ENCODE measurements around the gene HAPSTR1. TPM values are rescaled to one million over a fixed set of nuclear protein-coding genes. Genes with fewer than 3 reads are reported as not detected.

The HAPSTR1 gene
- total RNA-seq, 1 experiment from 2014 or later: 85.2 TPM

DNA sequence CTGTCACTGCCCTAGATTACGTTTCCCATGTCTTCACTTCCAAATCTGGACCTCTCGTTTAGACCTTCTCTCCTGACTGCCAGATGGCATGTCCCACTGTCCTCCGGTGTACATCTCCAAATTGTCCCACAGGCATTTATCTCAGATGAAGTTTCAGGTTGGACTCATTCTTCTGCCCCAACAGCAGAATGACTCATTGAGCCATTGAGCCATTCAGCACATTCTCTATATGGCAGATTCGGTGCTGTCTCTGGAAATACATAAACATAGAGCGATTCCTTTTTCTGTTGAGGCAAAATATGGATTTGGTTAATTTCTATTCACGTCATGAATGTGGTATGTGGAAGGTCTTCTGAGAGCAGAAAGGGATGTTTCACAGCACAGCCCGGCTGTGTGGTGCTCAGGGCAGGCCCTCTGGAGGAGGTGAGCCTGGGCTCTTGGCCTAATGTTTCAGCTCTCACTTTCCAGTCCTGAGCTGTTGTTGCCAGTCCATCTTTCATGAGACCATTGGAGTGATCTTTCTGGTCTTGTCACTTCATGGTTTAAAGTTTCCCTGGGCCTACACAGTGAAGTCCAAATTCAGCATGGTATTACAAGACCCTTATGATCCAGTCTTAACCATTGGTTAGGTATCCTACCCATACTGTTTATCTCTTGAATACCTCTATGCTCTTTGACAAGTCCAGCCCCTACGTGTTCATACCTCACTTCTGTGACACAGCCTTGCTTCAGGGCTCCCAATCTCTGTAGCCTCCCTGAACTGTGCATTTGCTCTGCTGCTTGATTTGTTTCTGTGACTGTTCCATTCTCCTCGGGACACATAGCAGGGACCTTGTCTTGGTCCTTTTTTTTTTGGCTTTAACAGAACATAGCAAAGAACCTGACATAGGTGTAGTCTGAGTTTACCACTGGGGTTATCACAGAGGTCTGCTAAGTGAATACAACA lies 15.9 kb downstream of the HAPSTR1 start:
- H3K18ac ChIP-seq (ENCODE audit: insufficient read length, low read depth, low read length): no peak overlapping the region
- DNase-seq: no peak
- no peak overlapping the region for H3K27ac ChIP-seq (ENCODE audit: insufficient read length, low read depth, low read length)
- H3K9me3 ChIP-seq (ENCODE audit: control insufficient read depth, low read depth, low read length): no peaks in the 10 kb centered on the region
- H2BK12ac ChIP-seq (ENCODE audit: insufficient read length, low read depth, low read length): no peak overlapping the region
- no peak overlapping the region for H2AFZ ChIP-seq (ENCODE audit: low read length)
- TF ChIP-seq, protein P1, sequence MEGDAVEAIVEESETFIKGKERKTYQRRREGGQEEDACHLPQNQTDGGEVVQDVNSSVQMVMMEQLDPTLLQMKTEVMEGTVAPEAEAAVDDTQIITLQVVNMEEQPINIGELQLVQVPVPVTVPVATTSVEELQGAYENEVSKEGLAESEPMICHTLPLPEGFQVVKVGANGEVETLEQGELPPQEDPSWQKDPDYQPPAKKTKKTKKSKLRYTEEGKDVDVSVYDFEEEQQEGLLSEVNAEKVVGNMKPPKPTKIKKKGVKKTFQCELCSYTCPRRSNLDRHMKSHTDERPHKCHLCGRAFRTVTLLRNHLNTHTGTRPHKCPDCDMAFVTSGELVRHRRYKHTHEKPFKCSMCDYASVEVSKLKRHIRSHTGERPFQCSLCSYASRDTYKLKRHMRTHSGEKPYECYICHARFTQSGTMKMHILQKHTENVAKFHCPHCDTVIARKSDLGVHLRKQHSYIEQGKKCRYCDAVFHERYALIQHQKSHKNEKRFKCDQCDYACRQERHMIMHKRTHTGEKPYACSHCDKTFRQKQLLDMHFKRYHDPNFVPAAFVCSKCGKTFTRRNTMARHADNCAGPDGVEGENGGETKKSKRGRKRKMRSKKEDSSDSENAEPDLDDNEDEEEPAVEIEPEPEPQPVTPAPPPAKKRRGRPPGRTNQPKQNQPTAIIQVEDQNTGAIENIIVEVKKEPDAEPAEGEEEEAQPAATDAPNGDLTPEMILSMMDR (conservative IDR thresholded peaks at IDR 0.05): no peak
- H3K4me2 ChIP-seq (ENCODE audit: insufficient read depth, insufficient read length, low read length): no peak overlapping the region
- WGBS (ENCODE audit: extremely low coverage, insufficient read length, low lambda C conversion rate): no CpG with 5 or more reads among the region's 9 CpGs
- no peak overlapping the region for H3K4me3 Mint-ChIP-seq
- peaks cover 11% of the 10 kb centered on the region for H3K79me1 ChIP-seq (ENCODE audit: insufficient read depth, low read depth, low read length, poor library complexity, severe bottlenecking)
- H3K4me1 ChIP-seq (ENCODE audit: insufficient read depth, low read length): peaks cover 11% of the 10 kb centered on the region; the same call in 1 of the 2 replicates
- H3K14ac ChIP-seq (ENCODE audit: insufficient read depth, low read length): no peak overlapping the region
- no peak overlapping the region for H4K91ac ChIP-seq (ENCODE audit: insufficient read length, low read depth, low read length)
- no peaks in the 10 kb centered on the region for H4K20me1 ChIP-seq (ENCODE audit: control insufficient read depth, insufficient read depth, insufficient read length)
- H3K27me3 ChIP-seq (ENCODE audit: insufficient read depth, low read length): no peaks in the 10 kb centered on the region
- no peaks in the 10 kb centered on the region for H3K9me3 Mint-ChIP-seq
- no peaks in the 10 kb centered on the region for H3K23me2 ChIP-seq (ENCODE audit: insufficient read length, low read depth, low read length, poor library complexity, severe bottlenecking)
- H2AK5ac ChIP-seq (ENCODE audit: insufficient read length, low read length): no peak overlapping the region
- H3K4me1 Mint-ChIP-seq: peaks cover 65 to 72% of the 10 kb centered on the region in 2 experiments
- no peak overlapping the region for H4K8ac ChIP-seq (replicated peaks; ENCODE audit: insufficient read length, low read depth, low read length)
- H3K4ac ChIP-seq (ENCODE audit: low read depth, low read length): no peak overlapping the region
- peaks cover 45% of the 10 kb centered on the region; the same call in 1 of the 2 replicates for H3K79me2 ChIP-seq (ENCODE audit: insufficient read depth, low read length)
- H2BK15ac ChIP-seq (ENCODE audit: low read depth, low read length): no peak overlapping the region
- H3K36me3 Mint-ChIP-seq (ENCODE audit: insufficient read depth in 1 of 3, low read depth in 3 of 3): peaks cover 43 to 60% (median 48%) of the 10 kb centered on the region in 3 experiments; a peak in 6 of 7 replicates
- no peak overlapping the region for H2BK5ac ChIP-seq (ENCODE audit: insufficient read length, low read length)
- no peak overlapping the region for H3K56ac ChIP-seq (ENCODE audit: insufficient read length, low read depth, low read length)
- H2BK120ac ChIP-seq (ENCODE audit: low read depth, low read length, poor library complexity, severe bottlenecking): no peak overlapping the region
- no peak overlapping the region for H2BK20ac ChIP-seq (ENCODE audit: low read depth, low read length, poor library complexity, severe bottlenecking)
- H4K5ac ChIP-seq (ENCODE audit: insufficient read length, low read depth, low read length): no peak overlapping the region
- no peak overlapping the region for H3T11ph ChIP-seq (ENCODE audit: low read length)
- no peaks in the 10 kb centered on the region for H3K27me3 Mint-ChIP-seq (ENCODE audit: low read depth)
- H3K27ac Mint-ChIP-seq: peak overlapping the region in 2 of 3 experiments; percentile 7 to 35; a peak in 2 of 7 replicates
- no peak overlapping the region for H3K9ac ChIP-seq (ENCODE audit: extremely low read depth, insufficient read length, low read length)
- no peak overlapping the region for H3K23ac ChIP-seq (ENCODE audit: insufficient read length, low read depth, low read length)

Measured in H9 (cell line).